B cell (primary cell): ENCODE data around the gene IL1RL2. TPM values are rescaled to one million over a fixed set of nuclear protein-coding genes. Genes with fewer than 3 reads are reported as not detected.

Experiments used
- ATAC-seq: fragments of 200-7000 bp; cut with Tn5 transposase; one replicate; pipeline ENCODE4 v1.10.0; 2021; ENCODE audit warnings: low read depth, mild to moderate bottlenecking, moderate number of reproducible peaks, moderate library complexity
- CTCF ChIA-PET: fragments of 350-600 bp; sonication (Branson Sonifier 250); formaldehyde crosslinking; loops from one replicate; lab custom pipeline; 2021; ENCODE audit warnings: antibody characterized with exemption, inconsistent platforms; lab: Charles Lee
- POLR2A ChIA-PET: fragments of 350-600 bp; sonication (Branson Sonifier 250); formaldehyde crosslinking; loops from one replicate; lab custom pipeline; 2021; ENCODE audit warnings: antibody characterized with exemption; lab: Charles Lee
- DNase-seq: peaks from one replicate; pipeline ENCODE4 v3.0.0; 2013
- H2AFZ ChIP-seq: 2 replicates; pipeline ENCODE4 v1.6.1; 2012; ENCODE audit warnings: mild to moderate bottlenecking, low read depth, low read length; ENCODE audit not compliant: insufficient read depth, poor library complexity, severe bottlenecking
- H3K27ac ChIP-seq, 2 donors: 1 replicate in 1 of 2; 2 replicates in 1 of 2; pipeline ENCODE4 v1.5.1; 2012 to 2013; ENCODE audit warnings: low read length in 2 of 2, mild to moderate bottlenecking in 2 of 2, moderate library complexity in 1 of 2
- H3K27me3 ChIP-seq, 4 experiments: fragments of 200-600 bp in 1 of 4; sonication (generic) in 1 of 4; replicated peaks in 1 of 4; 1 replicate in 2 of 4; 2 replicates in 2 of 4; pipeline versions ENCODE4 v1.6.1 to v1.7.0; 2013 to 2016; ENCODE audit warnings: low read length in 3 of 4, mild to moderate bottlenecking in 2 of 4, mixed read lengths in 1 of 4, moderate library complexity in 1 of 4; ENCODE audit not compliant: insufficient read depth in 4 of 4, control insufficient read depth in 3 of 4; ENCODE audit errors: control extremely low read depth in 1 of 4
- H3K36me3 ChIP-seq, 2 experiments: replicated peaks in 1 of 2; 1 replicate in 1 of 2; 2 replicates in 1 of 2; pipeline versions ENCODE4 v1.6.1 to v1.7.1; 2013; ENCODE audit warnings: low read length in 1 of 2; ENCODE audit not compliant: insufficient read depth in 2 of 2, control insufficient read depth in 1 of 2; ENCODE audit errors: control extremely low read depth in 1 of 2, extremely low read depth in 1 of 2
- H3K4me1 ChIP-seq, 2 donors: fragments of 200-600 bp in 1 of 2; sonication (generic) in 1 of 2; 1 replicate in 1 of 2; 2 replicates in 1 of 2; pipeline versions ENCODE4 v1.5.1 to v1.6.1; 2013 to 2017; ENCODE audit warnings: low read length in 2 of 2; ENCODE audit not compliant: control insufficient read depth in 2 of 2, insufficient read depth in 2 of 2
- H3K4me2 ChIP-seq: replicated peaks from 2 replicates; pipeline ENCODE3; 2012; ENCODE audit warnings: mild to moderate bottlenecking, low read depth, low read length; ENCODE audit not compliant: poor library complexity, severe bottlenecking
- H3K4me3 ChIP-seq, 5 experiments: fragments of 200-600 bp in 1 of 5; sonication (generic) in 1 of 5; 1 replicate in 3 of 5; 2 replicates in 2 of 5; pipeline versions ENCODE4 v1.5.1 to v1.7.0; 2011 to 2016; ENCODE audit warnings: low read length in 4 of 5, mild to moderate bottlenecking in 4 of 5, low read depth in 2 of 5, control low read depth in 1 of 5, moderate library complexity in 1 of 5; ENCODE audit not compliant: insufficient read depth in 1 of 5; ENCODE audit errors: control extremely low read depth in 1 of 5, extremely low read depth in 1 of 5
- H3K79me2 ChIP-seq: fragments of 200-600 bp; sonication (generic); one replicate; pipeline ENCODE4 v1.6.0; 2016; ENCODE audit warnings: low read length; ENCODE audit not compliant: control insufficient read depth, insufficient read depth
- H3K9ac ChIP-seq: fragments of 200-600 bp; sonication (generic); 2 replicates; pipeline ENCODE4 v1.6.1; 2017; ENCODE audit warnings: mild to moderate bottlenecking, low read length, moderate library complexity
- H3K9me3 ChIP-seq, 3 donors: one replicate each; pipeline versions ENCODE4 v1.6.1 to v1.7.1; 2013; ENCODE audit warnings: low read length in 2 of 3; ENCODE audit not compliant: control insufficient read depth in 2 of 3, insufficient read depth in 1 of 3; ENCODE audit errors: control extremely low read depth in 1 of 3
- H4K20me1 ChIP-seq: 2 replicates; pipeline ENCODE4 v1.6.0; 2012; ENCODE audit warnings: mild to moderate bottlenecking, low read length; ENCODE audit not compliant: insufficient read depth, control insufficient read depth, poor library complexity, severe bottlenecking
- H3K27ac Mint-ChIP-seq: one replicate; pipeline ENCODE4 v1.8.0; 2021; ENCODE audit warnings: mixed read lengths
- H3K27me3 Mint-ChIP-seq: one replicate; pipeline ENCODE4 v1.8.0; 2021; ENCODE audit warnings: mixed read lengths
- H3K4me1 Mint-ChIP-seq: one replicate; pipeline ENCODE4 v1.8.0; 2021; ENCODE audit warnings: mixed read lengths
- H3K4me3 Mint-ChIP-seq: one replicate; pipeline ENCODE4 v1.8.0; 2021; ENCODE audit warnings: mixed read lengths
- H3K9me3 Mint-ChIP-seq: one replicate; pipeline ENCODE4 v1.8.0; 2022; ENCODE audit warnings: mixed read lengths; ENCODE audit not compliant: insufficient read depth
- EZH2 ChIP-seq: IDR thresholded peaks from 2 replicates; pipeline ENCODE4 v1.6.1; 2012; ENCODE audit warnings: borderline replicate concordance, low read depth, mild to moderate bottlenecking, moderate library complexity, low read length; ENCODE audit not compliant: insufficient read depth, poor library complexity, severe bottlenecking
- WGBS: methylation state at CpG from one replicate; pipeline ENCODE4 v1.1.5; 2013; ENCODE audit warnings: missing lambda C conversion rate; ENCODE audit not compliant: insufficient coverage; 5-methylcytosine and 5-hydroxymethylcytosine counted together
- intact Hi-C: fragments of 100-400 bp; cut with micrococcal nuclease; formaldehyde crosslinking; loops from one replicate; pipeline ENCODE4 v1.10.0; 2022
- polyA plus RNA-seq: library from polyadenylated mRNA; depleted of rRNA; stranded (reverse); fragments of >200 nt; gene quantifications from 2 replicates; pipeline ENCODE4 v1.2.3, GENCODE V29; 2012
- total RNA-seq, 2 donors: library from RNA; stranded (reverse); fragments of 120-200 nt in 1 of 2; gene quantifications; 1 replicate in 1 of 2; 2 replicates in 1 of 2; pipeline versions ENCODE4 v1.2.3 to v1.2.4, GENCODE V29; 2013 to 2022
- TF ChIP-seq, protein P1 (sequence below): fragments of 200-600 bp; IDR thresholded peaks from one replicate; pipeline ENCODE4 v1.8.0; 2022; ENCODE audit warnings: antibody characterized with exemption, mild to moderate bottlenecking

IL1RL2 gene
- total and polyA plus RNA-seq, 2 donors (not counting 1 experiment from before 2014, with no cell fraction given): not detected

DNA sequence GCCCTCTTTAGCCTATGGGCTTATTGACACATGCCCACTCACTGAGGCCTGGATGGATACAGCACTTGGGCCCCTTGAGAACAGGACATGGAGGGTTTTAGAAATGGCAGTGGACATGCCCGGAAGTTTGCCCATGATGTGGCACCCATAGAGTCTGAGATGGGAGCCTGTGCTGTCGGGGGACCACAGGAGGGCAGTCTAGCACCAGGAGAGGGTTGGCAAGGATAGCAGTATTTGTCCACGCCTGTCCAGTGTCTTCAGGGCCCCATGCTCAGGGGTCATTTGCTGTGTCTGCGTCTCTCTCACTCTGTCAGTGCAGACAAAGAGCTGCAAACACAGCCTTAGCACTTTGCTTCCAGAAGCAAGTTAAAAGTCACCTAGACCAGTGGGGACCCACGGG is 48.7 kb downstream of the IL1RL2 start:
- Mint-ChIP-seq H3K9me3 (no peaks in the 10 kb centered on the region), H3K27me3 (peaks cover 28% of the 10 kb centered on the region), H3K4me1 (peaks cover 16% of the 10 kb centered on the region), H3K27ac (no peak overlapping the region), H3K4me3 (no peak overlapping the region)
- intact Hi-C loops: no loop called here
- POLR2A ChIA-PET: no interaction called here
- DNase-seq: no peak
- H3K9me3 ChIP-seq: no peaks in the 10 kb centered on the region
- CTCF ChIA-PET: interaction anchor here (1.2 to 2.3 kb wide), 3 partner anchors 12 to 215 kb away, joined by 3 to 9 read pairs (median 5); no protein-coding TSS in a partner anchor
- TF ChIP-seq, protein P1, sequence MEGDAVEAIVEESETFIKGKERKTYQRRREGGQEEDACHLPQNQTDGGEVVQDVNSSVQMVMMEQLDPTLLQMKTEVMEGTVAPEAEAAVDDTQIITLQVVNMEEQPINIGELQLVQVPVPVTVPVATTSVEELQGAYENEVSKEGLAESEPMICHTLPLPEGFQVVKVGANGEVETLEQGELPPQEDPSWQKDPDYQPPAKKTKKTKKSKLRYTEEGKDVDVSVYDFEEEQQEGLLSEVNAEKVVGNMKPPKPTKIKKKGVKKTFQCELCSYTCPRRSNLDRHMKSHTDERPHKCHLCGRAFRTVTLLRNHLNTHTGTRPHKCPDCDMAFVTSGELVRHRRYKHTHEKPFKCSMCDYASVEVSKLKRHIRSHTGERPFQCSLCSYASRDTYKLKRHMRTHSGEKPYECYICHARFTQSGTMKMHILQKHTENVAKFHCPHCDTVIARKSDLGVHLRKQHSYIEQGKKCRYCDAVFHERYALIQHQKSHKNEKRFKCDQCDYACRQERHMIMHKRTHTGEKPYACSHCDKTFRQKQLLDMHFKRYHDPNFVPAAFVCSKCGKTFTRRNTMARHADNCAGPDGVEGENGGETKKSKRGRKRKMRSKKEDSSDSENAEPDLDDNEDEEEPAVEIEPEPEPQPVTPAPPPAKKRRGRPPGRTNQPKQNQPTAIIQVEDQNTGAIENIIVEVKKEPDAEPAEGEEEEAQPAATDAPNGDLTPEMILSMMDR: no peak
- no peak for TF ChIP-seq EZH2
- ATAC-seq: no peak
- no peak overlapping the region for H3K4me2 ChIP-seq
- peaks cover 5 to 9% of the 10 kb centered on the region in 2 donors for H3K4me1 ChIP-seq
- no peak overlapping the region for H3K9ac ChIP-seq
- no peaks in the 10 kb centered on the region for H3K36me3 ChIP-seq
- no peak overlapping the region for H2AFZ ChIP-seq
- no peak overlapping the region for H3K27ac ChIP-seq
- H3K4me3 ChIP-seq: no peak overlapping the region
- no peaks in the 10 kb centered on the region for H3K79me2 ChIP-seq
- 94% methylated on average over 5 of the region's 5 CpGs for WGBS
- peaks cover 0 to 5% (median 2%) of the 10 kb centered on the region in 4 experiments for H3K27me3 ChIP-seq
- H4K20me1 ChIP-seq: no peaks in the 10 kb centered on the region

DNA sequence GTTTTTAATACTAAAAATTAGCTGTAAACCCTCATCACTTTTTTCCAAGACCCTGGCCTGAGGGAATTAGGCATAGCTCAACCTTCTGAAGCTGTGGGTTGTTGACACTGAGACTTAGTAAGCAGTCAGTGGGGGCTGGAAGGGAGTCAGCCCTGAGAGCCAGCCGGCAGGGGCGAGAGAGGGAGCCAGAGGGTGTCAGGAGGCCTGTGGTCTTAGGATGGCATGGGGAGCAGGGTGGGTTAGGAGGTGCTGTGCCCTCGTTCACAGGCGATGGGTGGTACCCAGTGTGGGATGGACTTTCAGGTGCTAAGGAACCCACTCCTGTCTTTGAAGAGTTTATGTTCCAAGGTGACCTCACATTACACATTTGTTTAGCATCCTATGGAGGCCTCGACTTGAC is 49.3 kb downstream of the IL1RL2 start:
- POLR2A ChIA-PET: no interaction called here
- Histone ChIP-seq H3K9ac (no peak overlapping the region), H3K4me1 (peaks cover 7 to 16% of the 10 kb centered on the region in 2 donors), H3K4me3 (no peak overlapping the region), H3K36me3 (no peaks in the 10 kb centered on the region), H2AFZ (no peak overlapping the region), H3K27me3 (peaks cover 0 to 5% (median 2%) of the 10 kb centered on the region in 4 experiments), H3K4me2 (no peak overlapping the region), H4K20me1 (no peaks in the 10 kb centered on the region), H3K9me3 (no peaks in the 10 kb centered on the region), H3K79me2 (no peaks in the 10 kb centered on the region), H3K27ac (no peak overlapping the region)
- H3K27ac Mint-ChIP-seq: no peak overlapping the region
- 51% methylated on average over 4 of the region's 5 CpGs for WGBS
- TF ChIP-seq, protein P1: no peak
- TF ChIP-seq EZH2: no peak
- H3K9me3 Mint-ChIP-seq: no peaks in the 10 kb centered on the region
- CTCF ChIA-PET: interaction anchor here (1.1 to 8.3 kb wide), 4 partner anchors 15 to 352 kb away, joined by 3 to 86 read pairs (median 7); no protein-coding TSS in a partner anchor
- peaks cover 24% of the 10 kb centered on the region for H3K27me3 Mint-ChIP-seq
- no peak for ATAC-seq
- H3K4me1 Mint-ChIP-seq: peaks cover 22% of the 10 kb centered on the region
- H3K4me3 Mint-ChIP-seq: no peak overlapping the region
- intact Hi-C loops: no loop called here
- DNase-seq: no peak
